Dedifferentiated amniotic fluid mesenchymal stem cell (primary cell): ENCODE results near the gene FOXL2NB.
"Not testable (repeated sequence)": the region's sequence is repeated elsewhere in the genome, so short reads cannot be mapped to it uniquely, and the experiment has no call there.

Experiments used
- DNase-seq: peaks from one replicate; pipeline ENCODE4 v3.0.0-alpha.2; 2016; ENCODE audit errors: extremely low spot score

FOXL2NB gene

DNA sequence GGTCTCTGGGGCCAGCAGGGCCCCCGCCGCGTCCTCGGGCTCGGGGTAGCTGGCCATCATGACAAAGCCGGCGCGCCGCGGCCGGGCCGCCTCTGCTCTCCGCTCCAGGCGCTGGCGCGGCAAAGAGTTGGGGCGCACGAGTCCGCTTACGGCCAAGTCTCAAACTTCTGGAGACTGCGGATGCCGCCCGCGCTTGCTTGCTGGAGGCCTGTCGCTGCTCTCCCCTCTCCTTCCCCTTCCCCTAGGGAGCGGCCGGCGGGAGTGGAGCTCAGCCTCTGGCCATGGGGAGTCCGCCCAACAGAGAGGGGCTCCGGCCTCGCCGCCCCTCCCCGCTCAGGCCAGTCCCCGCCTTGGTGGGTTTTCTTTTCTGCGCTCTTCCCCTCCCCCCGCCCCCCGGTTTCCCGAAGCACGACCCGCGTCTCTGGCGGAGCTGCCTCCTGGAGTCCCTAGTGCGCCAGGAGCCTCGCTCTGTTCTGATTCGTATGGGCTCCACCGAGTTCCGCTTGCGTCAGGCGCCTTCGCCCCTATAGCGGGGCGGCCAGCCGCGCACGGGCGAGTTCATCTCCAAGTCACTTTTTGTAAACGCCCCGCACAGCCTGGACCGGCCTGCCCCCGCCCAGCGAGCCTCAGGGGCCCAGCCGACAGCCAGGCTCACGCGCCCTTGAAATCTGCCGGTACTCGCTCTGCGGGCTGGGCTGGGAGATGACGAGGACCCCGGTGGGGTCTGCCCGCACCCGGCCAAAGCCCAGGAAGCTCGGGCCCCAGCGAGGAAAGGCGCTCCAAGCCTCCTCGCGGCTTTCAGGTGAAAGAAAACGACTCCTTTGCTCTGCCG, at the start of gene FOXL2NB, which contains the start of gene FOXL2:
FOXL2NB (plus strand) TSS at position 555 of the 832 bp plus-strand sequence; CDS start at position 703, 148 bp downstream.
FOXL2 (minus strand) TSS at position 475 of the 832 bp plus-strand sequence; CDS start at position 60, 415 bp downstream.
- no peak for DNase-seq

- DNase-seq = peak; percentile 67
Measured at GRCh38 chr3:138898301-138898700, 48.7 kb upstream of the FOXL2NB start.

DNA sequence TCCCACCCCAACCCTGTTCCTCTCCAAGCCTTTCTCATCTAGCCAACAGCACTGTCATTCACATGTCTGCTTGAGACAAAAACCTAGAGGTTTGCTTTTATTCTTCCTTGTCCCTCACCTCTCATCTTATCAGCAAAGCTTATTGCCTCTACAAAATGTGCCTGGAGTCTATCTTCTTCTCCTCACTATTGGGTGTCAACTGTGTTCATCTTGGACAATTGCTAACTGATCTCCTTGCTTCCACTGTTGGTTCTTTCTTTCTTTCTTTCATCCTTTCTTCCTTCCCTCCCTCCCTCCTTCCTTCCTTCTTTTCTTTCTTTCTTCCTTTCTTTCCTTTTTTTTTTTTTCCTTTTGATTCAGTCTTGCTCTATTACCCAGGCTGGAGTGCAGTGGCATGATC, 48.3 kb upstream of the FOXL2NB start:
- DNase-seq = no peak

GRCh38 chr3:138899351-138899991, 47.5 kb upstream of the FOXL2NB start:
- no peak for DNase-seq

- DNase-seq = no peak
Measured at GRCh38 chr3:138901567-138901966, 45.5 kb upstream of the FOXL2NB start.

DNA sequence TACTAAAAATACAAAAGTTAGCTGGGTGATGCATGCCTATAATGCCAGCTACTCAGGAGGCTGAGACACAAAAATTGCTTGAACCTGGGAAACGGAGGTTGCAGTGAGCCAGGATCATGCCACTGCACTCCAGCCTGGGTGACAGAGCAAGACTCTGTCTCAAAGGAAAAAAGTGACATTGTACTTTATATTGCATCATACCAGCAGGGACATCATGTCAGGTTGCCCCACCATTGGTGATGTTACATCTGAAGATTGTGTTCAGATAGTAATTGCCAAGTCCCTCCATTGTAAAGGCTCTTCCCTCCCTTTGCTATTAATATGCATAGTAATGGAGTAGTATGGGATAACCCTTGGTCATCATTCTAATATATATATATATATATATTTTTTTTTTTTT, 44.8 kb upstream of the FOXL2NB start:
- no peak for DNase-seq

DNA sequence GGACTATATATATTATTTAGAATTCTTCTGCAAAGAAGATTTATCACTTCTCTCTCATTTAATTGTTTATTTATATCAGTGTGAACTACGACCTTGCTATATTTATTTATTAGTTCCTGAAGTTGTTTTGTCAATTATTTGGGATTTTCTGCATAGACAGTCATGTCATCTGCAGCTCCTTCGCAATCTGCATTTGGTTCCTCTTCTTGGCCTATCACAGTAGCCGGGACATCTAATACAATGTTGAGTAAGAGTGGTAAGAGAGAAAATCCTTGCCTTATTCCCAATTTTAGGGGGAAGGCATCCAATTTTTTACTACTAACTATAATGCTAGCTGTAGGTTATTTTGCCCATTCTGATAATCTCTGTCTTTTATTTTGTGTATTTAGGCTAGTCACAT, 39.5 kb upstream of the FOXL2NB start:
- DNase-seq = no peak

GRCh38 chr3:138908846-138909245, 38.2 kb upstream of the FOXL2NB start:
- no peak for DNase-seq

DNA sequence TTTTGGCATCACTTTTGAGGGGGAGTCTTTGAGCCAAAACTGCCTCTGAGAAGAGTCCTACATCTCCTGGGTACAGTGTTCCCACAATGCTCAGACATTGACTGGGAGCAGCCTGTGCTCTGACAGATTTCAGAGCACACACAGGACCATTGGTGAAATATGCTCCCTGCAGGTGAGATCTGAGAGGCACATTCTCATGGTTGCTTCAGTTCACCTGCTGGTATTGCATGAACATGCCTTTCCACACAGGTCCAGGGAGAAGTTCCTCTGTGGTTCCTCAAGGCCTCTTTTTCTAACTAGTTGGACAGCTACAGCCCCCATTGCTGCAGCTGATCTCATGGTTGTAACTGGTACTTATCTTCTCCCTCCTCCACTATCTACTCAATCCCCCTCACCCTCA, 37.1 kb upstream of the FOXL2NB start:
- DNase-seq = no peak

DNA sequence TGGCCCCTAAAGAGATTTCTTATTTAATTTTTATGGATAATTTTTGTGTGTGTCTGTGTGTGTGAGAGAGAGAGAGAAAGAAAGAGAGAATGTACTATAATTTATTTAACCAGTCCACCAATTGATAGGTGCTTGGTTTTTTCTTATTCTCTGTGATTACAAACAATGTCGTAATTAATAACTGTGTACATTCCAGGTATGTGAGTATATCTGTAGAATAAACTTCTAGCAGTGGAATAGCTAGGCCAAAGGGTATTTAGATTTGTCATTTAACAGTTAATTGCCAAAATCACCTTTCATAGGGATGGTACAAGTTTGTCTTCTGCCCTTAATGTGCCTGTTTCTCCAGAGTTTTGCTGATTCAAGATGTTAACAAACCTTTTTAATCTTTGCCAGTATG, 35.4 kb upstream of the FOXL2NB start:
- no peak for DNase-seq

DNA sequence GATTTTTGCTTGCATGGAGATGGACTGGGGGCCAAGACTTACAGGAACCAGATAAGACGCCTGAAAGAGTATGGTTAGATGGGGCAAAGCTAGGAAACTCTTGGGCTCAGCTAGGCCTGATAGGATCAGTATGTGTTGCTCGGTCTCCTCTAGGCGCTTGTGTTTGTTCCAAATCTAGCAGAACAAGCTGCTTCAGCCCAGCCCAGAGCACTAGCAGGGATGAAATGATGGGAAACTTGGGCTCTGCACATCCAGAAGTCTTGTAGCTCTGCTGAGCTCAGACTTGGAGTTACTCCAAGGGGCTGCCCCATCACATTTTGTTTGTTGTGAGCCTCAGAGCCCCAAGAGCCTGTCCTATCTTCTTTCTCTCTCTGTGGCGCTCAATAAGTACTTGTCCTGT, 34.8 kb upstream of the FOXL2NB start:
- no peak for DNase-seq

- no peak for DNase-seq
Measured at GRCh38 chr3:138913766-138914165, 33.3 kb upstream of the FOXL2NB start.

GRCh38 chr3:138914870-138915502, 32.0 kb upstream of the FOXL2NB start:
- no peak for DNase-seq

- DNase-seq = peak; percentile 88
Measured at GRCh38 chr3:138915503-138916498, 31.2 kb upstream of the FOXL2NB start.

GRCh38 chr3:138916824-138917223, 30.2 kb upstream of the FOXL2NB start:
- DNase-seq = no peak

DNA sequence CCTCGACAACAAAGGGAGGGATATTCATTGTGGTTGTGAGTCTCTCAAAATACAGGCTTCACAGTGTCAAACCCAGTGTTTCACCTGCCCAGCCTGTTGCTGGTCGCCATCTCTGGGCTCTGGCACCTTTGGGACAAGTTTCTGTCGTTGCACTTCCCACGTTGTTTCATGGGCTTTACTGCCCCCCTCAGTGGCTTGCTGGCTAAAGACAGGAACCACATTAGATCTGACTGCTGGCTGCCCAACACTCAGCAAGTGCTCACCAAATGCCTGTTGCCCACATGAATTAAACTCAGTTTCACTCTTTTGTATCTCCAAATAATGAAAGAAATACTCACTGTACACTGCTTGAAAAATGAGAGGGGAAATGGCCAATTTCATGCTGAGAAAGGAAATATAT, 27.7 kb upstream of the FOXL2NB start:
- DNase-seq = no peak

GRCh38 chr3:138921316-138922292, 25.4 kb upstream of the FOXL2NB start:
- peak; percentile 66 for DNase-seq

GRCh38 chr3:138922400-138922799, 24.6 kb upstream of the FOXL2NB start:
- not testable (repeated sequence) for DNase-seq

- peak; percentile 79 for DNase-seq
Measured at GRCh38 chr3:138923531-138923994, 23.5 kb upstream of the FOXL2NB start.
